ENCODE measurements around the gene CDC42BPG.

CDC42BPG gene

GRCh38 chr11:64844330-64845128 is at the start of gene CDC42BPG:
TSS of gene CDC42BPG (minus strand) at chr11:64844653. CDS start at chr11:64844569, 84 bp downstream.
- peak within 1 kb of the TSS; percentile 7 for H3K4me3 ChIP-seq (replicated peaks; ENCODE audit: low read depth, low read length)
- peak; percentile 61 for DNase-seq (ENCODE audit: low read depth)
- TF ChIP-seq CTCF (IDR thresholded peaks at IDR 0.05; ENCODE audit: low read length, missing control alignments): peak; percentile 39

GRCh38 chr11:64893194-64894069 is 49.0 kb upstream of the CDC42BPG start:
- no peak for DNase-seq (ENCODE audit: low read depth)
- H3K4me3 ChIP-seq (replicated peaks; ENCODE audit: low read depth, low read length): no peak overlapping the region
- TF ChIP-seq CTCF (IDR thresholded peaks at IDR 0.05; ENCODE audit: low read length, missing control alignments): no peak

- no peak for TF ChIP-seq CTCF (IDR thresholded peaks at IDR 0.05; ENCODE audit: low read length, missing control alignments)
- no peak for DNase-seq (ENCODE audit: low read depth)
- no peak overlapping the region for H3K4me3 ChIP-seq (replicated peaks; ENCODE audit: low read depth, low read length)
These were observed 48.4 kb upstream of the CDC42BPG start for GRCh38 chr11:64892838-64893193.

- DNase-seq (ENCODE audit: low read depth): no peak
- no peak overlapping the region for H3K4me3 ChIP-seq (replicated peaks; ENCODE audit: low read depth, low read length)
- TF ChIP-seq CTCF (IDR thresholded peaks at IDR 0.05; ENCODE audit: low read length, missing control alignments): no peak
These were observed 48.0 kb upstream of the CDC42BPG start for GRCh38 chr11:64892411-64892831.

- TF ChIP-seq CTCF (IDR thresholded peaks at IDR 0.05; ENCODE audit: low read length, missing control alignments): no peak
- no peak overlapping the region for H3K4me3 ChIP-seq (replicated peaks; ENCODE audit: low read depth, low read length)
- no peak for DNase-seq (ENCODE audit: low read depth)
These were observed 47.4 kb upstream of the CDC42BPG start for GRCh38 chr11:64891880-64892279.

GRCh38 chr11:64891215-64891848 is 46.9 kb upstream of the CDC42BPG start:
- DNase-seq (ENCODE audit: low read depth): no peak
- no peak for TF ChIP-seq CTCF (IDR thresholded peaks at IDR 0.05; ENCODE audit: low read length, missing control alignments)
- H3K4me3 ChIP-seq (replicated peaks; ENCODE audit: low read depth, low read length): no peak overlapping the region
